ENCODE data around the gene ZNF609.

The ZNF609 gene

GRCh38 chr15:64617727-64618126 is 157.3 kb downstream of the ZNF609 start:
- Mint-ChIP-seq H3K27me3 (ENCODE audit: low read depth) (no peaks in the 10 kb centered on the region), H3K36me3 (ENCODE audit: low read depth) (peaks cover 5% of the 10 kb centered on the region), H3K4me3 (no peak overlapping the region), H3K9me3 (no peaks in the 10 kb centered on the region), H3K4me1 (peaks cover 39% of the 10 kb centered on the region), H3K27ac (no peak overlapping the region)
- TF ChIP-seq CTCF (IDR thresholded peaks at IDR 0.05; ENCODE audit: unreplicated experiment in 3 of 3) = no peak

- peaks cover 43% of the 10 kb centered on the region for H3K4me1 Mint-ChIP-seq
- peaks cover 9% of the 10 kb centered on the region for H3K36me3 Mint-ChIP-seq (ENCODE audit: low read depth)
- no peaks in the 10 kb centered on the region for H3K9me3 Mint-ChIP-seq
Observed at GRCh38 chr15:64618138-64618537, 157.8 kb downstream of the ZNF609 start.

DNA sequence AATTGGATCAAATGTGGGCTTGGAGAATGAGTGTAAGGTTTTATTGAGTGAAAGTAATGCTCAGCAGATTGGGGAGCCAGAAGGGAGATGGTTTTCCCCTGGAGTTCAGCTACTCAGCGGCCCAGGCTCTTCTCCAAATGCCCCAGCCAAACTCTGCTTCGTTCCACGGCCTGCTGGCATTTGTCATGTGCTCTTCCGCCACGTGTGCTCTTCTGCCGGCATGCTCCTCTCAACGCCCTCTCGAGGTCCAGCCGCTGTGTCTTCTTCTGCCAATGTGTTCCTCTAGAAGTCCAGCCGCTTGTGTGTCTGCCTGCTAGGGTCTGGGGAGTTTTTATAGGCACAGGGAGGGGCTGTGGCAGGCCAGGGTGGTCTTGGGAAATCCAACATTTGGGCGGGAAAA is 158.2 kb downstream of the ZNF609 start:
- peaks cover 13% of the 10 kb centered on the region for H3K36me3 Mint-ChIP-seq (ENCODE audit: low read depth)
- no peaks in the 10 kb centered on the region for H3K27me3 Mint-ChIP-seq (ENCODE audit: low read depth)
- no peak overlapping the region for H3K4me3 Mint-ChIP-seq
- no peaks in the 10 kb centered on the region for H3K9me3 Mint-ChIP-seq
- TF ChIP-seq CTCF (IDR thresholded peaks at IDR 0.05; ENCODE audit: unreplicated experiment in 3 of 3) = no peak
- H3K27ac Mint-ChIP-seq = peak overlapping the region in 1 of 3 experiments; percentile 91
- peaks cover 47% of the 10 kb centered on the region for H3K4me1 Mint-ChIP-seq

More at GRCh38 chr15:64618138-64618537, 157.8 kb downstream of the ZNF609 start:
- TF ChIP-seq CTCF (IDR thresholded peaks at IDR 0.05; ENCODE audit: unreplicated experiment in 3 of 3) = no peak
- Mint-ChIP-seq H3K27me3 (ENCODE audit: low read depth) (no peaks in the 10 kb centered on the region), H3K4me3 (no peak overlapping the region), H3K27ac (peak overlapping the region in 1 of 3 experiments; percentile 91)

- Mint-ChIP-seq H3K4me3 (peak overlapping the region in 1 of 3 experiments; percentile 6), H3K36me3 (ENCODE audit: low read depth) (peaks cover 20% of the 10 kb centered on the region), H3K9me3 (no peaks in the 10 kb centered on the region), H3K27me3 (ENCODE audit: low read depth) (no peaks in the 10 kb centered on the region), H3K4me1 (peaks cover 54% of the 10 kb centered on the region), H3K27ac (peak overlapping the region; percentile 37 to 91 (median 50))
- no peak for TF ChIP-seq CTCF (IDR thresholded peaks at IDR 0.05; ENCODE audit: unreplicated experiment in 3 of 3)
Observed at GRCh38 chr15:64619880-64620839, 159.8 kb downstream of the ZNF609 start.

DNA sequence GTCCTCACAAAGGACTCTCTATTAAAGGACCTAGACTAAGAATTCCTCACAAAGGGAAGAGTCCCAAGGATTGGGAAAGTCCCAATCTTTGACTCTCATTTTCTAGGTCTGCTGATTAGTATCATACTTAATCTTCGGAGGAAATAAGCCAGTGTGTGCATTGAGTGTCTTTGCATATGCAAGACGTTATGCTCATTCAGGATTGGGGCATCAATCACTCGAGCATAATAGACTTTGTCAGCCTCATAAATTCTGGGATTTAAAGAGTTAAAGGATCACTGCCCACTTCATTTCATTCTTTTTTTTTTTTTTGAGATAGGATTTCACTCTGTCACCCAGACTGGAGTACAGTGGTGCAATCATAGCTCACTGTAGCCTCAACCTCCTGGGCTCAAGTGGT is 160.7 kb downstream of the ZNF609 start:
- H3K9me3 Mint-ChIP-seq = no peaks in the 10 kb centered on the region
- peak overlapping the region; percentile 37 to 91 (median 50) for H3K27ac Mint-ChIP-seq
- H3K36me3 Mint-ChIP-seq (ENCODE audit: low read depth) = peaks cover 18% of the 10 kb centered on the region
- peaks cover 54% of the 10 kb centered on the region for H3K4me1 Mint-ChIP-seq
- no peak overlapping the region for H3K4me3 Mint-ChIP-seq
- H3K27me3 Mint-ChIP-seq (ENCODE audit: low read depth) = no peaks in the 10 kb centered on the region
- TF ChIP-seq CTCF (IDR thresholded peaks at IDR 0.05; ENCODE audit: unreplicated experiment in 3 of 3) = no peak

Measured in nephron (organoid).